22Rv1 (cell line): ENCODE data around the gene OLFM4.

Source experiments
- ZFX ChIP-seq: fragments of 450-650 bp; IDR thresholded peaks from 2 replicates; pipeline ENCODE4 v1.6.1; 2017; ENCODE audit warnings: antibody characterized with exemption, borderline replicate concordance
- TF ChIP-seq, protein P1 (sequence below): fragments of 450-650 bp; IDR thresholded peaks from 2 replicates; pipeline ENCODE4 v1.5.1; 2017; ENCODE audit warnings: mild to moderate bottlenecking

DNA sequence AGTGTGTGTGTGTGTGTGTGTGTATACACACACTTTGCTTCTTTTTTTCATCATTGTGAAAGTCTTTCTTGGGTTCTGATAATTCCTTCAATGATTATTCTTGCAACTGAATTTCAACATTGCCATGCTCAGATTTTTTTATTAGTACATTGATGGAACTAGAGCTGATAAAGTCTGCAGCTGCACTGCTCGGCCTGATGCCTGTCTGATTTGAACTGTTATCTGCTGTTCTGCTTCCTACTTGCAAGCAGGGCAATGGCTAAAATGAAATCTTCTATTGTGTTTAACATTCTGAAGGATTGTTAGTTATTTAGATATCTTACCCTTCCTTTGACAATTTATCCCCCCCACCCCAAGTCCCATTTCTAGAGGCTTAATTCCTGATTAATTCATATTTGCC lies 61.3 kb downstream of the OLFM4 start:
- TF ChIP-seq, protein P1, sequence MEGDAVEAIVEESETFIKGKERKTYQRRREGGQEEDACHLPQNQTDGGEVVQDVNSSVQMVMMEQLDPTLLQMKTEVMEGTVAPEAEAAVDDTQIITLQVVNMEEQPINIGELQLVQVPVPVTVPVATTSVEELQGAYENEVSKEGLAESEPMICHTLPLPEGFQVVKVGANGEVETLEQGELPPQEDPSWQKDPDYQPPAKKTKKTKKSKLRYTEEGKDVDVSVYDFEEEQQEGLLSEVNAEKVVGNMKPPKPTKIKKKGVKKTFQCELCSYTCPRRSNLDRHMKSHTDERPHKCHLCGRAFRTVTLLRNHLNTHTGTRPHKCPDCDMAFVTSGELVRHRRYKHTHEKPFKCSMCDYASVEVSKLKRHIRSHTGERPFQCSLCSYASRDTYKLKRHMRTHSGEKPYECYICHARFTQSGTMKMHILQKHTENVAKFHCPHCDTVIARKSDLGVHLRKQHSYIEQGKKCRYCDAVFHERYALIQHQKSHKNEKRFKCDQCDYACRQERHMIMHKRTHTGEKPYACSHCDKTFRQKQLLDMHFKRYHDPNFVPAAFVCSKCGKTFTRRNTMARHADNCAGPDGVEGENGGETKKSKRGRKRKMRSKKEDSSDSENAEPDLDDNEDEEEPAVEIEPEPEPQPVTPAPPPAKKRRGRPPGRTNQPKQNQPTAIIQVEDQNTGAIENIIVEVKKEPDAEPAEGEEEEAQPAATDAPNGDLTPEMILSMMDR: no peak
- TF ChIP-seq ZFX: no peak
